ENCODE measurements around the gene RHOBTB3. TPM values are rescaled to one million over a fixed set of nuclear protein-coding genes. Genes with fewer than 3 reads are reported as not detected.
A peak's percentile ranks its signal among the peaks of the same experiment; 100 is the strongest.

RHOBTB3 gene
- total RNA-seq, 3 donors from 2014 or later = 82.8 to 205 (median 109) TPM

DNA sequence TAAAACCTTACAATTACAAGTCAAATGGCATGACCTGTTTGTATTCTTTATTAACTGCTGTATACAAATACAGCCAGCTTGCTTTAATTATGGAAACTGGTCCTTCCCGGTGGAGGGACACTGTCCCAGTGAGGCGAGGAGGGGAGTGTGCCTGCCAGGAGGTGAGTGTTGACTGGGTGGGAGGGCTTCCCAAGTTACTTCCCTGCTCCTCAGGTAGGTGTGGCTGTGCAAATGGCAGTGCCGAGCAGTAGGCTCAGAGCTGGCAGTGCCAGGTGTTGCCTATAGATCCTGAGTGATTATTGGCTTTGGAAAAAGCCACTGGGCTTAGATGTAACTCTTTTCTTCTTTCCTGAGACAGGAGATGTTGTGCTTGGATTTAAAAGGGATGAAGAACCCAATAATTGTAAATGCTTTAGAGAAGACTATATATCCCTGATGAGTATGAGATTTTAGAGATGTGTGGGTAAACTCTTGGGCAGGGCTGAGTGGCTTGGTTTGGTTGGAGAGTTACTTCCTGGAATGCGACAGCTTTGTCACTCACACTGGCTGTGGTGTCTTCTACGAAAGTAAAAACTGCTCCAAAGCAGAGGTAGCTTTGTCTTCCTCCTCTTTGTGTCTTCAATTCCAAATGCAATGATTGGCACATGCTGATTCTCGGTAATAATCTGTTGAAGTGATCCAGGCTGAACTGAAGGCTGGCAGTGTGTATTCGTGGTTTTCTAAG is 47.7 kb downstream of the RHOBTB3 start:
- Histone ChIP-seq H3K9me3 (no peaks in the 10 kb centered on the region), H3K4me1 (no peaks in the 10 kb centered on the region), H3K27ac (peak overlapping the region; percentile 2 to 10), H3K4me3 (no peak overlapping the region), H3K36me3 (no peaks in the 10 kb centered on the region), H3K27me3 (no peaks in the 10 kb centered on the region)
- no peak for TF ChIP-seq POLR2A (IDR thresholded peaks at IDR 0.05)
- no peak for DNase-seq (ENCODE audit: low spot score in 2 of 2)
- intact Hi-C loops (cut with DNase I; ENCODE audit: low total_unique reads) = no loop called here

DNA sequence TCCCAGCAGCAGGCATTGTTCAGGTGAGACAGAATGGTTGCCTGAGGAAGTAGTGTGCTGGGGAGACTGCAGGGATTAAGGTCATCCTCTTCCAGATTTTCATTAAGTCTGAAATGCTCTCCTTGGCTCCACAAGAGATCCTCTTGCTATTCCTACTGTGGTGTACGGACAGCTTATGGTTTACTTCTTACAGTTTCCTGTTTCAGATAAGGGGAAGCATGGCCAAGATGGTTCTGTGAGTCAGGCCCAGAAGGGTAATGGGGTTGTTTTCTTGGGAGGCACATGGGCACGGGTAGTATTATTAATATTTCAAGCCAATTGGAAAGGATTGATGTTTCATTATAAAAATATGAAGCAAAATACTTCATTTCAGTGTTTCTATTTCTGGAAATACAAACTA is 48.5 kb downstream of the RHOBTB3 start:
- H3K9me3 ChIP-seq = no peaks in the 10 kb centered on the region
- H3K36me3 ChIP-seq = no peaks in the 10 kb centered on the region
- no peaks in the 10 kb centered on the region for H3K4me1 ChIP-seq
- DNase-seq (ENCODE audit: low spot score in 2 of 2) = no peak
- peak overlapping the region in 1 of 2 donors; percentile 2 for H3K27ac ChIP-seq
- no peaks in the 10 kb centered on the region for H3K27me3 ChIP-seq
- TF ChIP-seq POLR2A (IDR thresholded peaks at IDR 0.05) = no peak
- TF ChIP-seq, protein P1, sequence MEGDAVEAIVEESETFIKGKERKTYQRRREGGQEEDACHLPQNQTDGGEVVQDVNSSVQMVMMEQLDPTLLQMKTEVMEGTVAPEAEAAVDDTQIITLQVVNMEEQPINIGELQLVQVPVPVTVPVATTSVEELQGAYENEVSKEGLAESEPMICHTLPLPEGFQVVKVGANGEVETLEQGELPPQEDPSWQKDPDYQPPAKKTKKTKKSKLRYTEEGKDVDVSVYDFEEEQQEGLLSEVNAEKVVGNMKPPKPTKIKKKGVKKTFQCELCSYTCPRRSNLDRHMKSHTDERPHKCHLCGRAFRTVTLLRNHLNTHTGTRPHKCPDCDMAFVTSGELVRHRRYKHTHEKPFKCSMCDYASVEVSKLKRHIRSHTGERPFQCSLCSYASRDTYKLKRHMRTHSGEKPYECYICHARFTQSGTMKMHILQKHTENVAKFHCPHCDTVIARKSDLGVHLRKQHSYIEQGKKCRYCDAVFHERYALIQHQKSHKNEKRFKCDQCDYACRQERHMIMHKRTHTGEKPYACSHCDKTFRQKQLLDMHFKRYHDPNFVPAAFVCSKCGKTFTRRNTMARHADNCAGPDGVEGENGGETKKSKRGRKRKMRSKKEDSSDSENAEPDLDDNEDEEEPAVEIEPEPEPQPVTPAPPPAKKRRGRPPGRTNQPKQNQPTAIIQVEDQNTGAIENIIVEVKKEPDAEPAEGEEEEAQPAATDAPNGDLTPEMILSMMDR (IDR thresholded peaks at IDR 0.05) = no peak
- TF ChIP-seq POLR2AphosphoS5 (IDR thresholded peaks at IDR 0.05) = no peak
- no peak overlapping the region for H3K4me3 ChIP-seq
- intact Hi-C loops (cut with DNase I; ENCODE audit: low total_unique reads) = loop anchor here (5.0 kb wide), 1 partner anchor 68 kb away; no protein-coding TSS in a partner anchor

DNA sequence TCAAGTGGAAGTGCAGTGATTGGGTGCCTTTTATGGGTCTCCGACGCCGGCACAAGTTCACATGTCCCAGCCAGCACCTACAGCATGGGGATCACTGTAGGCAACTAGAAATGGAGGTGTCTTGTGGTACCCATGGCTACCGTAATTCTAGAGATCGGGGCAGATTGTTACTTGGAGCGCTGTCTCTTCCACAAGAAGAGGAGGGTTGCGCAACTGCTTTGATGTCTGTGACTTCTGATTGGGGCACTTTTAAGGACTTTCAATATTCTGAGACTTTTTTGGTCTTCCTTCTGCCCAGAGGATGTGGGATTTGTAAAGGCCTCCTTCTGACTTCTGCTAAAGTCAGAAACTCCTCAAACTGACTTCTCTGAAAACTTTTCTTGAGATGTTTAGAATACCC is 49.5 kb downstream of the RHOBTB3 start:
- Histone ChIP-seq H3K27me3 (no peaks in the 10 kb centered on the region), H3K4me1 (no peaks in the 10 kb centered on the region), H3K9me3 (no peaks in the 10 kb centered on the region), H3K27ac (peak overlapping the region; percentile 5 to 32), H3K4me3 (no peak overlapping the region), H3K36me3 (no peaks in the 10 kb centered on the region)
- TF ChIP-seq POLR2A (IDR thresholded peaks at IDR 0.05) (no peak), POLR2AphosphoS5 (IDR thresholded peaks at IDR 0.05) (no peak)
- TF ChIP-seq, protein P1 (IDR thresholded peaks at IDR 0.05) = no peak
- no peak for DNase-seq (ENCODE audit: low spot score in 2 of 2)
- intact Hi-C loops (cut with DNase I; ENCODE audit: low total_unique reads) = loop anchor here (5.0 kb wide), 1 partner anchor 67 kb away; no protein-coding TSS in a partner anchor

DNA sequence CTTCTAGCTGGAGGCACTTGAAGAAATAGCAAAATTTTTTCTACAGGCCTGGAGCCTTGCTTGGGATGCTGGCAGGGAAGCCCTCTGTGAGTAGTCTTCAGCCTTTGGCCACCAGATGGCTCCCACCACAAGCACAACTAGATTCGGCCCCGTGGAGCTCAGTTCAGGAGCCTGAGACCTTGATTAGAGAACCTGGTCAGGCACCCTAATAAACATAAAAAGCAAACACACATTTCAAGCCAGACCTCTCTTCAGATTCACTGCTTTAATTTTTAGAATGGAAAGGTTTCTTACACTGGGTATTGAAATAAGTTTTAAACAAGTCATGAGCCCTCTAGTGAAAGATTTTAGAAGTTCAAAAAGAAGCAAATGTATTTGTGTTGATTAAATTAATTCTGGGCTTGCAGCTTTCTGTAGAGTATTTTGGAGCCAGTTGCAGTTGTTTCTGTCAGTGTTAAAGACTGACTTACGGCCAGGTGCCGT is 50.0 kb downstream of the RHOBTB3 start:
- intact Hi-C loops (cut with DNase I; ENCODE audit: low total_unique reads) = loop anchor here (5.0 kb wide), 1 partner anchor 66 kb away; no protein-coding TSS in a partner anchor
- Histone ChIP-seq H3K27ac (peak overlapping the region; percentile 5 to 32), H3K4me3 (no peak overlapping the region), H3K27me3 (no peaks in the 10 kb centered on the region), H3K9me3 (no peaks in the 10 kb centered on the region), H3K4me1 (no peaks in the 10 kb centered on the region), H3K36me3 (no peaks in the 10 kb centered on the region)
- TF ChIP-seq POLR2A (IDR thresholded peaks at IDR 0.05) = no peak
- TF ChIP-seq, protein P1 (IDR thresholded peaks at IDR 0.05) = peak; percentile 84 to 93 (median 90)
- peak; percentile 64 to 79 for DNase-seq (ENCODE audit: low spot score in 2 of 2)

DNA sequence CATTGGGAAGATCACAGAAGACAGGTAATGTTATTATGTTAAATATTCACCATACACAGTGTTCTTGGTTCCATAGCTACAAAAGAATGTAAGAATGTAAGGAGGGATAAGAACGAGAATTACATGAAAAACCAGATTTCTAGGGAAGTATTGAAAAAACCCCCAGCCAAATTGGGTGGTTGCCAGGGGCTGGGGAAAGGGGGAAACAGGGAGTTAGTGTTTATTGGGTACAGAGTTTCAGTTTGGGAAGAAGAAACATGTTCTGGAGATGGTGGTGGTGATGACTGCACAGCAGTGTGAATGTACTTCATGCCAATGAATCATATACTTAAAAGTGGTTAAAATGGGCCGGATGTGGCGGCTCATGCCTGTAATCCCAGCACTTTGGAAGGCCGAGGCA is 51.0 kb downstream of the RHOBTB3 start:
- Histone ChIP-seq H3K9me3 (no peaks in the 10 kb centered on the region), H3K27me3 (no peaks in the 10 kb centered on the region), H3K27ac (no peak overlapping the region), H3K36me3 (no peaks in the 10 kb centered on the region), H3K4me3 (no peak overlapping the region), H3K4me1 (no peaks in the 10 kb centered on the region)
- DNase-seq (ENCODE audit: low spot score in 2 of 2) = no peak
- intact Hi-C loops (cut with DNase I; ENCODE audit: low total_unique reads) = loop anchor here (5.0 kb wide), 1 partner anchor 65 kb away; no protein-coding TSS in a partner anchor
- TF ChIP-seq, protein P1 (IDR thresholded peaks at IDR 0.05) = no peak
- TF ChIP-seq POLR2AphosphoS5 (IDR thresholded peaks at IDR 0.05) (no peak), POLR2A (IDR thresholded peaks at IDR 0.05) (no peak)

Measured in breast epithelium (tissue), 4 donors.